Measurements from ENCODE around the gene PEAK1.

GRCh38 chr15:77417602-77418001 lies 2.3 kb downstream of the PEAK1 start:
- no peak for TF ChIP-seq CTCF (IDR thresholded peaks at IDR 0.05)
- no peak for TF ChIP-seq POLR2AphosphoS5 (IDR thresholded peaks at IDR 0.05)
- TF ChIP-seq EP300 (IDR thresholded peaks at IDR 0.05; ENCODE audit: low read depth): no peak
